Measurements from ENCODE around the gene SPSB1.
"Not testable (repeated sequence)": the region's sequence is repeated elsewhere in the genome, so short reads cannot be mapped to it uniquely, and the experiment has no call there.

Gene SPSB1

GRCh38 chr1:9380711-9381110, 88.0 kb downstream of the SPSB1 start:
- DNase-seq (ENCODE audit: low read depth, low spot score): no peak
- H3K27ac ChIP-seq: no peak overlapping the region

GRCh38 chr1:9382643-9383491, 90.2 kb downstream of the SPSB1 start:
- DNase-seq (ENCODE audit: low read depth, low spot score): no peak
- H3K27ac ChIP-seq: no peak overlapping the region

GRCh38 chr1:9384128-9384527, 91.4 kb downstream of the SPSB1 start:
- no peak for DNase-seq (ENCODE audit: low read depth, low spot score)
- no peak overlapping the region for H3K27ac ChIP-seq

- DNase-seq (ENCODE audit: low read depth, low spot score): no peak
- no peak overlapping the region for H3K27ac ChIP-seq
These were observed 92.1 kb downstream of the SPSB1 start for GRCh38 chr1:9384751-9385245.

- H3K27ac ChIP-seq; DNase-seq (ENCODE audit: low read depth, low spot score): not testable (repeated sequence)
These were observed 92.7 kb downstream of the SPSB1 start for GRCh38 chr1:9385392-9385791.

- DNase-seq (ENCODE audit: low read depth, low spot score): no peak
- H3K27ac ChIP-seq: no peak overlapping the region
These were observed 93.3 kb downstream of the SPSB1 start for GRCh38 chr1:9385801-9386573.

GRCh38 chr1:9388335-9389180, 95.9 kb downstream of the SPSB1 start:
- no peak overlapping the region for H3K27ac ChIP-seq
- DNase-seq (ENCODE audit: low read depth, low spot score): no peak

- H3K27ac ChIP-seq: no peak overlapping the region
- DNase-seq (ENCODE audit: low read depth, low spot score): no peak
These were observed 97.3 kb downstream of the SPSB1 start for GRCh38 chr1:9389968-9390367.

GRCh38 chr1:9391620-9392019, 98.9 kb downstream of the SPSB1 start:
- no peak for DNase-seq (ENCODE audit: low read depth, low spot score)

GRCh38 chr1:9394010-9394409, 101.3 kb downstream of the SPSB1 start:
- no peak overlapping the region for H3K27ac ChIP-seq
- DNase-seq (ENCODE audit: low read depth, low spot score): no peak

More at GRCh38 chr1:9391620-9392019, 98.9 kb downstream of the SPSB1 start:
- no peak overlapping the region for H3K27ac ChIP-seq

- H3K27ac ChIP-seq: no peak overlapping the region
- no peak for DNase-seq (ENCODE audit: low read depth, low spot score)
These were observed 102.3 kb downstream of the SPSB1 start for GRCh38 chr1:9395018-9395417.

- no peak overlapping the region for H3K27ac ChIP-seq
- DNase-seq (ENCODE audit: low read depth, low spot score): no peak
These were observed 104.4 kb downstream of the SPSB1 start for GRCh38 chr1:9397047-9397446.

- no peak for DNase-seq (ENCODE audit: low read depth, low spot score)
- H3K27ac ChIP-seq: no peak overlapping the region
These were observed 105.4 kb downstream of the SPSB1 start for GRCh38 chr1:9397997-9398526.

GRCh38 chr1:9399510-9400424, 107.1 kb downstream of the SPSB1 start:
- no peak for DNase-seq (ENCODE audit: low read depth, low spot score)
- H3K27ac ChIP-seq: no peak overlapping the region

GRCh38 chr1:9400425-9401079, 107.9 kb downstream of the SPSB1 start:
- no peak overlapping the region for H3K27ac ChIP-seq
- no peak for DNase-seq (ENCODE audit: low read depth, low spot score)

GRCh38 chr1:9401080-9401453, 108.4 kb downstream of the SPSB1 start:
- DNase-seq (ENCODE audit: low read depth, low spot score): no peak
- no peak overlapping the region for H3K27ac ChIP-seq

GRCh38 chr1:9402256-9402616, 109.5 kb downstream of the SPSB1 start:
- DNase-seq (ENCODE audit: low read depth, low spot score): no peak
- H3K27ac ChIP-seq: no peak overlapping the region

GRCh38 chr1:9402717-9403225, 110.1 kb downstream of the SPSB1 start:
- no peak for DNase-seq (ENCODE audit: low read depth, low spot score)
- no peak overlapping the region for H3K27ac ChIP-seq

Data from epithelial cell of prostate (primary cell).